ENCODE results near the gene MCTP1.

MCTP1 gene

GRCh38 chr5:94759961-94760360 is 524.9 kb downstream of the MCTP1 start:
- DNase-seq (ENCODE audit: low spot score) = no peak

GRCh38 chr5:94759022-94759421 is 525.9 kb downstream of the MCTP1 start:
- no peak for DNase-seq (ENCODE audit: low spot score)

- DNase-seq (ENCODE audit: low spot score) = no peak
These were observed 530.1 kb downstream of the MCTP1 start for GRCh38 chr5:94754824-94755223.

GRCh38 chr5:94751460-94751859 is 533.4 kb downstream of the MCTP1 start:
- no peak for DNase-seq (ENCODE audit: low spot score)

- DNase-seq (ENCODE audit: low spot score) = no peak
These were observed 534.2 kb downstream of the MCTP1 start for GRCh38 chr5:94750681-94751080.

- DNase-seq (ENCODE audit: low spot score) = no peak
These were observed 535.9 kb downstream of the MCTP1 start for GRCh38 chr5:94749042-94749441.

- DNase-seq (ENCODE audit: low spot score) = no peak
These were observed 536.7 kb downstream of the MCTP1 start for GRCh38 chr5:94748212-94748611.

GRCh38 chr5:94747371-94747770 is 537.5 kb downstream of the MCTP1 start:
- DNase-seq (ENCODE audit: low spot score) = no peak

GRCh38 chr5:94746731-94747124 is 538.2 kb downstream of the MCTP1 start:
- DNase-seq (ENCODE audit: low spot score) = no peak

- DNase-seq (ENCODE audit: low spot score) = no peak
These were observed 538.8 kb downstream of the MCTP1 start for GRCh38 chr5:94745786-94746730.

GRCh38 chr5:94744906-94745305 is 540.0 kb downstream of the MCTP1 start:
- DNase-seq (ENCODE audit: low spot score) = no peak

GRCh38 chr5:94742852-94743251 is 542.0 kb downstream of the MCTP1 start:
- no peak for DNase-seq (ENCODE audit: low spot score)

GRCh38 chr5:94740286-94740685 is 544.6 kb downstream of the MCTP1 start:
- no peak for DNase-seq (ENCODE audit: low spot score)

- DNase-seq (ENCODE audit: low spot score) = no peak
These were observed 548.4 kb downstream of the MCTP1 start for GRCh38 chr5:94736498-94736897.

GRCh38 chr5:94731471-94731870 is 553.4 kb downstream of the MCTP1 start:
- DNase-seq (ENCODE audit: low spot score) = no peak

GRCh38 chr5:94725142-94725541 is 559.8 kb downstream of the MCTP1 start:
- DNase-seq (ENCODE audit: low spot score) = no peak

GRCh38 chr5:94715768-94716167 is 569.1 kb downstream of the MCTP1 start:
- DNase-seq (ENCODE audit: low spot score) = no peak

- DNase-seq (ENCODE audit: low spot score) = no peak
These were observed 573.1 kb downstream of the MCTP1 start for GRCh38 chr5:94711785-94712184.

GRCh38 chr5:94709277-94709676 is 575.6 kb downstream of the MCTP1 start:
- DNase-seq (ENCODE audit: low spot score) = no peak

- no peak for DNase-seq (ENCODE audit: low spot score)
These were observed 577.5 kb downstream of the MCTP1 start for GRCh38 chr5:94707359-94707758.

- no peak for DNase-seq (ENCODE audit: low spot score)
These were observed 579.5 kb downstream of the MCTP1 start for GRCh38 chr5:94705427-94705826.

GRCh38 chr5:94702729-94703128 is 582.2 kb downstream of the MCTP1 start:
- DNase-seq (ENCODE audit: low spot score) = no peak

GRCh38 chr5:94700592-94700991 is 584.3 kb downstream of the MCTP1 start:
- DNase-seq (ENCODE audit: low spot score) = no peak

- no peak for DNase-seq (ENCODE audit: low spot score)
These were observed 585.3 kb downstream of the MCTP1 start for GRCh38 chr5:94699562-94699961.
